Thyroid gland (tissue), 4 donors: ENCODE measurements around the gene CAMK1D.
"Not testable (repeated sequence)": the region's sequence is repeated elsewhere in the genome, so short reads cannot be mapped to it uniquely, and the experiment has no call there.

Experiments
- CTCF ChIP-seq, 6 experiments: fragments of 200-600 bp in 3 of 6; fragments of 450-650 bp in 3 of 6; sonication (generic) in 3 of 6; IDR thresholded peaks; one replicate each; pipeline ENCODE4 v1.5.1; 2016 to 2019; ENCODE audit warnings: antibody characterized with exemption in 6 of 6, mild to moderate bottlenecking in 2 of 6, inconsistent platforms in 1 of 6, moderate library complexity in 1 of 6
- POLR2A ChIP-seq, 2 donors: fragments of 450-650 bp; IDR thresholded peaks; one replicate each; pipeline ENCODE4 v1.6.1; 2017; ENCODE audit warnings: antibody characterized with exemption in 2 of 2, mild to moderate bottlenecking in 2 of 2, moderate library complexity in 1 of 2

DNA sequence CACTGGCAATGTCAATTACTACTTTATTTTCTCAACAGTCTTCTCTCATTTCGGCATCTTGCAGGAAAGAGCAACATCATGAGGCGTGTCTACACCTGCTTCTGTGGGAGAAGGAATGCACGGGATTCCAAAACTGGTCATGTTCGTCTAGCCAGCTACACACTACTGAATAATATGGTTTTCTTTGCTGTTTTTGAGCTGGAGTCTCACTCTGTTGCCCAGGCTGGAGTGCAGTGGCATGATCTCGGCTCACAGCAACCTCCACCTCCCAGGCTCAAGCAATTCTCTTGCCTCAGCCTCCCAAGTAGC, 376.2 kb downstream of the CAMK1D start:
- TF ChIP-seq CTCF, POLR2A (IDR thresholded peaks at IDR 0.05): not testable (repeated sequence)
